Activated naive CD8-positive, alpha-beta T cell treated with anti-CD3 and anti-CD28 coated beads, Interleukin-2, amount 10 ng/mL, durations not matched to agents 7 days and 5 days (primary cell): ENCODE data around the gene CLSTN2. TPM values are rescaled to one million over a fixed set of nuclear protein-coding genes. Genes with fewer than 3 reads are reported as not detected.

Source experiments
- ATAC-seq: fragments of 150-1000 bp; cut with Tn5 transposase; one replicate; pipeline ENCODE4 v1.10.0; 2021; ENCODE audit warnings: low read depth, moderate library complexity
- POLR2A ChIA-PET: fragments of 350-600 bp; sonication (Branson Sonifier 250); formaldehyde crosslinking; loops from one replicate; lab custom pipeline; 2021; ENCODE audit warnings: antibody characterized with exemption; lab: Charles Lee
- DNase-seq: peaks from one replicate; pipeline ENCODE4 v3.0.0; 2021
- H3K27ac Mint-ChIP-seq: one replicate; pipeline ENCODE4 v1.8.0; 2022; ENCODE audit warnings: mild to moderate bottlenecking, mixed read lengths
- H3K27me3 Mint-ChIP-seq: one replicate; pipeline ENCODE4 v1.8.0; 2022; ENCODE audit warnings: mild to moderate bottlenecking, moderate library complexity, mixed read lengths
- H3K36me3 Mint-ChIP-seq: one replicate; pipeline ENCODE4 v1.8.0; 2021; ENCODE audit warnings: mild to moderate bottlenecking, mixed read lengths
- H3K4me1 Mint-ChIP-seq: one replicate; pipeline ENCODE4 v1.8.0; 2021; ENCODE audit warnings: mixed read lengths
- H3K4me3 Mint-ChIP-seq: one replicate; pipeline ENCODE4 v1.8.0; 2022; ENCODE audit warnings: mild to moderate bottlenecking, moderate library complexity, mixed read lengths
- H3K9me3 Mint-ChIP-seq: one replicate; pipeline ENCODE4 v1.8.0; 2021; ENCODE audit warnings: mixed read lengths
- total RNA-seq, 2 experiments: library from RNA; stranded (reverse); gene quantifications; one replicate each; pipeline ENCODE4 v1.2.3, GENCODE V29; 2021

The CLSTN2 gene
- total RNA-seq, 2 experiments from 2014 or later = not detected

GRCh38 chr3:140448001-140448400 lies 513.0 kb downstream of the CLSTN2 start:
- Mint-ChIP-seq H3K9me3 (no peaks in the 10 kb centered on the region), H3K27ac (no peak overlapping the region), H3K4me1 (no peaks in the 10 kb centered on the region), H3K27me3 (peaks cover 3% of the 10 kb centered on the region), H3K36me3 (no peaks in the 10 kb centered on the region), H3K4me3 (no peak overlapping the region)
- POLR2A ChIA-PET = no interaction called here
- ATAC-seq (no peak), DNase-seq (no peak)

- Mint-ChIP-seq H3K4me3 (no peak overlapping the region), H3K27me3 (peaks cover 3% of the 10 kb centered on the region), H3K9me3 (no peaks in the 10 kb centered on the region), H3K4me1 (no peaks in the 10 kb centered on the region), H3K36me3 (no peaks in the 10 kb centered on the region), H3K27ac (no peak overlapping the region)
- no peak for DNase-seq
- POLR2A ChIA-PET = no interaction called here
- ATAC-seq = no peak
Observed at GRCh38 chr3:140449413-140450256, 514.6 kb downstream of the CLSTN2 start.

- POLR2A ChIA-PET = no interaction called here
- H3K36me3 Mint-ChIP-seq = no peaks in the 10 kb centered on the region
- H3K27ac Mint-ChIP-seq = no peak overlapping the region
- ATAC-seq (no peak), DNase-seq (no peak)
- no peaks in the 10 kb centered on the region for H3K4me1 Mint-ChIP-seq
- no peaks in the 10 kb centered on the region for H3K9me3 Mint-ChIP-seq
- H3K4me3 Mint-ChIP-seq = no peak overlapping the region
- peaks cover 3% of the 10 kb centered on the region for H3K27me3 Mint-ChIP-seq
Observed at GRCh38 chr3:140453750-140454149, 518.8 kb downstream of the CLSTN2 start.

GRCh38 chr3:140455521-140456214 lies 520.7 kb downstream of the CLSTN2 start:
- no peak overlapping the region for H3K27ac Mint-ChIP-seq
- H3K36me3 Mint-ChIP-seq = no peaks in the 10 kb centered on the region
- H3K9me3 Mint-ChIP-seq = no peaks in the 10 kb centered on the region
- H3K27me3 Mint-ChIP-seq = peaks cover 3% of the 10 kb centered on the region
- DNase-seq = no peak
- no peak for ATAC-seq
- POLR2A ChIA-PET = no interaction called here
- no peak overlapping the region for H3K4me3 Mint-ChIP-seq
- no peaks in the 10 kb centered on the region for H3K4me1 Mint-ChIP-seq

GRCh38 chr3:140456974-140457373 lies 522.0 kb downstream of the CLSTN2 start:
- no peaks in the 10 kb centered on the region for H3K9me3 Mint-ChIP-seq
- H3K27me3 Mint-ChIP-seq = peaks cover 2% of the 10 kb centered on the region
- DNase-seq = no peak
- no peaks in the 10 kb centered on the region for H3K4me1 Mint-ChIP-seq
- no peak overlapping the region for H3K4me3 Mint-ChIP-seq
- ATAC-seq = no peak
- no peak overlapping the region for H3K27ac Mint-ChIP-seq
- POLR2A ChIA-PET = no interaction called here
- H3K36me3 Mint-ChIP-seq = no peaks in the 10 kb centered on the region

GRCh38 chr3:140459462-140459861 lies 524.5 kb downstream of the CLSTN2 start:
- Mint-ChIP-seq H3K27ac (no peak overlapping the region), H3K9me3 (no peaks in the 10 kb centered on the region), H3K4me3 (no peak overlapping the region), H3K36me3 (no peaks in the 10 kb centered on the region), H3K4me1 (no peaks in the 10 kb centered on the region), H3K27me3 (peaks cover 5% of the 10 kb centered on the region)
- ATAC-seq (no peak), DNase-seq (no peak)
- POLR2A ChIA-PET = no interaction called here

GRCh38 chr3:140461250-140461649 lies 526.3 kb downstream of the CLSTN2 start:
- Mint-ChIP-seq H3K27ac (no peak overlapping the region), H3K27me3 (peaks cover 5% of the 10 kb centered on the region), H3K4me1 (no peaks in the 10 kb centered on the region), H3K4me3 (no peak overlapping the region), H3K9me3 (no peaks in the 10 kb centered on the region), H3K36me3 (no peaks in the 10 kb centered on the region)
- no peak for DNase-seq
- ATAC-seq = no peak
- POLR2A ChIA-PET = no interaction called here

GRCh38 chr3:140463355-140463754 lies 528.4 kb downstream of the CLSTN2 start:
- DNase-seq = no peak
- no peak overlapping the region for H3K4me3 Mint-ChIP-seq
- no peaks in the 10 kb centered on the region for H3K4me1 Mint-ChIP-seq
- POLR2A ChIA-PET = no interaction called here
- no peak for ATAC-seq
- peaks cover 5% of the 10 kb centered on the region for H3K27me3 Mint-ChIP-seq
- H3K9me3 Mint-ChIP-seq = no peaks in the 10 kb centered on the region
- H3K36me3 Mint-ChIP-seq = no peaks in the 10 kb centered on the region
- no peak overlapping the region for H3K27ac Mint-ChIP-seq

- no peak overlapping the region for H3K27ac Mint-ChIP-seq
Observed at GRCh38 chr3:140465988-140466387, 531.0 kb downstream of the CLSTN2 start.

GRCh38 chr3:140466535-140466934 lies 531.5 kb downstream of the CLSTN2 start:
- Mint-ChIP-seq H3K27me3 (peaks cover 4% of the 10 kb centered on the region), H3K4me1 (no peaks in the 10 kb centered on the region), H3K9me3 (no peaks in the 10 kb centered on the region), H3K27ac (no peak overlapping the region), H3K4me3 (no peak overlapping the region), H3K36me3 (no peaks in the 10 kb centered on the region)
- DNase-seq = no peak
- POLR2A ChIA-PET = no interaction called here
- ATAC-seq = no peak

More at GRCh38 chr3:140465988-140466387, 531.0 kb downstream of the CLSTN2 start:
- Mint-ChIP-seq H3K9me3 (no peaks in the 10 kb centered on the region), H3K4me1 (no peaks in the 10 kb centered on the region), H3K27me3 (peaks cover 5% of the 10 kb centered on the region), H3K4me3 (no peak overlapping the region), H3K36me3 (no peaks in the 10 kb centered on the region)
- POLR2A ChIA-PET = no interaction called here
- no peak for DNase-seq
- no peak for ATAC-seq

GRCh38 chr3:140467104-140467577 lies 532.2 kb downstream of the CLSTN2 start:
- ATAC-seq (no peak), DNase-seq (no peak)
- Mint-ChIP-seq H3K9me3 (no peaks in the 10 kb centered on the region), H3K36me3 (no peaks in the 10 kb centered on the region), H3K27ac (no peak overlapping the region), H3K4me3 (no peak overlapping the region), H3K4me1 (no peaks in the 10 kb centered on the region), H3K27me3 (peaks cover 3% of the 10 kb centered on the region)
- POLR2A ChIA-PET = no interaction called here

GRCh38 chr3:140467796-140468315 lies 532.9 kb downstream of the CLSTN2 start:
- POLR2A ChIA-PET = no interaction called here
- ATAC-seq (no peak), DNase-seq (no peak)
- H3K27me3 Mint-ChIP-seq = peaks cover 3% of the 10 kb centered on the region
- H3K36me3 Mint-ChIP-seq = no peaks in the 10 kb centered on the region
- H3K4me1 Mint-ChIP-seq = no peaks in the 10 kb centered on the region
- no peak overlapping the region for H3K27ac Mint-ChIP-seq
- H3K9me3 Mint-ChIP-seq = no peaks in the 10 kb centered on the region
- H3K4me3 Mint-ChIP-seq = no peak overlapping the region

GRCh38 chr3:140468407-140468806 lies 533.4 kb downstream of the CLSTN2 start:
- Mint-ChIP-seq H3K4me3 (no peak overlapping the region), H3K36me3 (no peaks in the 10 kb centered on the region), H3K9me3 (no peaks in the 10 kb centered on the region), H3K27ac (no peak overlapping the region), H3K4me1 (no peaks in the 10 kb centered on the region), H3K27me3 (no peaks in the 10 kb centered on the region)
- POLR2A ChIA-PET = no interaction called here
- no peak for ATAC-seq
- no peak for DNase-seq

GRCh38 chr3:140469491-140469890 lies 534.5 kb downstream of the CLSTN2 start:
- Mint-ChIP-seq H3K36me3 (no peaks in the 10 kb centered on the region), H3K27me3 (no peaks in the 10 kb centered on the region), H3K4me1 (no peaks in the 10 kb centered on the region), H3K4me3 (no peak overlapping the region), H3K27ac (no peak overlapping the region), H3K9me3 (no peaks in the 10 kb centered on the region)
- DNase-seq = no peak
- POLR2A ChIA-PET = no interaction called here
- ATAC-seq = no peak
